ENCODE data around the gene NCOR2. TPM values are rescaled to one million over a fixed set of nuclear protein-coding genes. Genes with fewer than 3 reads are reported as not detected.

NCOR2 gene
- total and polyA plus RNA-seq, 11 donors = 62.1 to 184 (median 127) TPM

DNA sequence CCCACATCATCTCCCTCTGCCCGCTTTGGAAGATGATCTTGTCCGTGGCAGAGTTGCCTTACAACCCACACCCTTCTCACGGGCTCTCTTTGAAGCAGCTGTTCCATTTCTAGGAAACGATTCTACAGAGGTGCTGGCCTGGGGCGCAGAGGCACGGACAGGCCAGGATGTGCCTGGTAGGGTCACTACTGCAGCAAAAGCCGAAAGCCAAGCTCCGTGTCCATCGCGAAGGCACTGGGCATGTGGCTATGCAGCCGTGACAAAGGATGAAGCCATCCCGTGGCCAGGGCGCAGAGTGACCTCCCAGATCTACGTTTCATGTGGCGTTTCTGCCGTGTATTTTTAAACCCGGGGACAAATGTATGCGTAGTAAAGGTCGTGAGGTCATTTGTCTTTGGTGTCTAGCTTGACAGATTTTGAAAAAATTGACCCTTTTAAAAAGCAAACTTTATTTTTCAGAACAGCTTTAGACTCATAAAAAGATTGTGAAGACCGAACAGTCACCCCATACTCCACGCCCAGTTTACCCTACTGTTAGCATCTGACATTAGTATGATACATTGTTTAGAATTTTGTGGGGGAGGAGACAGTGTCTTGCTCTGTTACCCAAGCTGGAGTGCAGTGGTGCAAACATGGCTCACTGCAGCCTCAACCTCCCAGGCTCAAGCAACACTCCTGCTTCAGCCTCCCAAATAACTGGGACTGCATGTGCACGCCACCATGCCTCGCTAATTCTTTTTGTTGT, 40.4 kb upstream of the NCOR2 start:
- DNase-seq = no peak
- no peaks in the 10 kb centered on the region for H3K36me3 ChIP-seq
- peaks cover 0 to 35% (median 13%) of the 10 kb centered on the region in 12 donors for H3K4me1 ChIP-seq
- TF ChIP-seq POLR2A (IDR thresholded peaks at IDR 0.05) = no peak
- TF ChIP-seq, protein P1, sequence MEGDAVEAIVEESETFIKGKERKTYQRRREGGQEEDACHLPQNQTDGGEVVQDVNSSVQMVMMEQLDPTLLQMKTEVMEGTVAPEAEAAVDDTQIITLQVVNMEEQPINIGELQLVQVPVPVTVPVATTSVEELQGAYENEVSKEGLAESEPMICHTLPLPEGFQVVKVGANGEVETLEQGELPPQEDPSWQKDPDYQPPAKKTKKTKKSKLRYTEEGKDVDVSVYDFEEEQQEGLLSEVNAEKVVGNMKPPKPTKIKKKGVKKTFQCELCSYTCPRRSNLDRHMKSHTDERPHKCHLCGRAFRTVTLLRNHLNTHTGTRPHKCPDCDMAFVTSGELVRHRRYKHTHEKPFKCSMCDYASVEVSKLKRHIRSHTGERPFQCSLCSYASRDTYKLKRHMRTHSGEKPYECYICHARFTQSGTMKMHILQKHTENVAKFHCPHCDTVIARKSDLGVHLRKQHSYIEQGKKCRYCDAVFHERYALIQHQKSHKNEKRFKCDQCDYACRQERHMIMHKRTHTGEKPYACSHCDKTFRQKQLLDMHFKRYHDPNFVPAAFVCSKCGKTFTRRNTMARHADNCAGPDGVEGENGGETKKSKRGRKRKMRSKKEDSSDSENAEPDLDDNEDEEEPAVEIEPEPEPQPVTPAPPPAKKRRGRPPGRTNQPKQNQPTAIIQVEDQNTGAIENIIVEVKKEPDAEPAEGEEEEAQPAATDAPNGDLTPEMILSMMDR (IDR thresholded peaks at IDR 0.05) = no peak
- H3K27ac ChIP-seq = no peak overlapping the region
- 93 to 97% (median 95%) methylated on average over 23 of the region's 23 CpGs for WGBS, 4 donors
- H3K27me3 ChIP-seq = no peaks in the 10 kb centered on the region
- H3K4me3 ChIP-seq = no peak overlapping the region
- ATAC-seq = no peak
- intact Hi-C loops (cut with DNase I) = no loop called here
- no peaks in the 10 kb centered on the region for H3K9me3 ChIP-seq

DNA sequence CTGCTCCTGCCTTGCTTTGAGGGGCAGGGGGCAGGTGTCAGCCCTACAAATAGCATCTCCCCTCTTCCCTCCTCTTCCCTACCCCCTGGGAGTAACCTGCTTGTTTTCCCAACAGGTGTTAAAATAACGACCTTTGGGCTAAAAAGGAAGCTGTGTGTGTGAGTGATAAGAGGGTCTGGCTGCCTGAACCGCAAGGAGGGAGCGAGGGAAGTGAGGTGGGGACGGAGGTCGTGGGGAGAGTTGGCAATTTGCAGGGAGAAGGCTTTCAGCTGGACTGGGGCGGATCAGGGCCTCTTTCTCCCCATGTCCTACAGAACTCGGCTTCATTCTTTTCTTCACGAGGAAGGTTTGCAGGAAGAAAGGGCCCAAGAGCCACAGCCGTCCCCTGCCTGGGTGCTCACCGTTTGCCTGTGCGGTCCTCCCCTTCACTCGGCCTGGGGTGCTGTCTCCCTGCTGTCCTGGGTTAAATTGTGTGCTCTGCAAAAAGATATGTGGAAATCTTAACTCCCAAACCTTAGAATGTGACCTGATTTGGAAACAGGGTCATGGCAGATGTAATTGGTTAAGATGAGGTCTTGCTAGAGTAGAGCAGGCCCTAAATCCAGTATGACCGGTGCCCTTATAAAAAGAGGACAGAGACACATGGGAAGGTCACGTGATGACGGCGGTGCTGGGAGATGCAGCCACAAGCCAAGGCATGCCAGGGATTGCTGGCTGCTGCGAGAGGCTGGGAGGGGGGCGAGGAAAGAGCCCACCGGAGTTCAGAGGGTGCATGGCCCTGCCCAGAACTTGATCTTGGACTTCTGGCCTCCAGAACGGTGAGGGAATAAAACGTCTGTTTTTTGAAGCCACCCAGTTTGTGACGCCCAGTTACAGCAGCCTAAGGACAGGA, 38.7 kb upstream of the NCOR2 start:
- H3K27me3 ChIP-seq = no peaks in the 10 kb centered on the region
- TF ChIP-seq, protein P1 (IDR thresholded peaks at IDR 0.05) = no peak
- TF ChIP-seq POLR2A (IDR thresholded peaks at IDR 0.05) = no peak
- DNase-seq (no peak), ATAC-seq (no peak)
- no peak overlapping the region for H3K27ac ChIP-seq
- intact Hi-C loops (cut with DNase I) = no loop called here
- H3K36me3 ChIP-seq = no peaks in the 10 kb centered on the region
- WGBS, 4 donors = 81 to 86% (median 82%) methylated on average over 22 of the region's 22 CpGs
- H3K4me1 ChIP-seq = peaks cover 0 to 38% (median 13%) of the 10 kb centered on the region in 12 donors
- no peaks in the 10 kb centered on the region for H3K9me3 ChIP-seq
- H3K4me3 ChIP-seq = no peak overlapping the region

DNA sequence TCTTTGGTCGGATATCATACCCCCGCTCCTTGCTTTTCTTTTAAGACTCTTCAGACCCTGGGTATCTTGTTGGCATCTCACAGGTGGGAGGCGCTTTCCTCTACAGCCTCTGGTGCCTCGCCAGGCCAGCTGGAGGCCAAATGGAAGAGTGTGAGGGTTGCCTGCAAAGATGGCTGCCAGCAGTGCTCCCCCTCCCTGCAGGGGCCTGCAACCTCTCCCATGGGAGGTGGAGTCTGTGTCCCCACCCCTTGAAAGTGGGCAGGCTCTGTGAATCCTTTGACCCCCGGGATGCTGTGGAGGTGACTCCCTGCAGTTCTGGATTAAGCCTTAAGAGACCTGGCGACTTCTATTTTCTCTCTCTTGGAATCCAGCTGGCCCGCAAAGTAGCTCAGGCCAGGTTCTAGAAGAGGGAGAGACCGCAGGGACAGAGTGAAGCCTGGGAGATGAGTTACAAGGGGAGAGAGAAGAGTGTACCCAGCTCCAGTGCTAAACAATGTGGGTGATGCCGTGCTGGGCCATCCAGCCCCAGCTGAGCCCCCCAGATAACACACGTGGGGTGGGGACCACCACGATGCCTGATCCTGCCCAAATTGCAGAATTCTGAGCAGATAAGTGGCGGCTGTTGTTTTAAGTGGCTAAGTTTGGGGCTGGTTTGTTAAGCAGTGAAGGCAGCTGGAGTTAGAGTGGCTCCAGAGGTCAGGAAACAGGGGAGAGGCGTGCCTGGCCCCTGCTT, 37.9 kb upstream of the NCOR2 start:
- Histone ChIP-seq H3K4me1 (peaks cover 0 to 36% (median 13%) of the 10 kb centered on the region in 12 donors), H3K27me3 (no peaks in the 10 kb centered on the region), H3K4me3 (no peak overlapping the region), H3K27ac (no peak overlapping the region), H3K9me3 (no peaks in the 10 kb centered on the region), H3K36me3 (no peaks in the 10 kb centered on the region)
- ATAC-seq (no peak), DNase-seq (no peak)
- intact Hi-C loops (cut with DNase I) = no loop called here
- 79 to 87% (median 85%) methylated on average over 13 of the region's 13 CpGs for WGBS, 4 donors
- no peak for TF ChIP-seq POLR2A (IDR thresholded peaks at IDR 0.05)
- TF ChIP-seq, protein P1 (IDR thresholded peaks at IDR 0.05) = no peak

All from heart left ventricle (tissue), 16 donors.